Astrocyte (in vitro differentiated cells and primary cell): ENCODE results near the gene CCDC178. TPM values are rescaled to one million over a fixed set of nuclear protein-coding genes. Genes with fewer than 3 reads are reported as not detected.
A peak's percentile ranks its signal among the peaks of the same experiment; 100 is the strongest.

Source experiments
- DNase-seq: peaks from one replicate; pipeline ENCODE4 v3.0.0-alpha.2; 2010; ENCODE audit warnings: low read depth
- FAIRE-seq: peaks from 2 replicates; lab custom pipeline; 2011; peaks lifted over from hg19 to GRCh38; lab: Jason Lieb, UNC
- H2AFZ ChIP-seq: 2 replicates; pipeline ENCODE4 v1.6.0; 2012; ENCODE audit warnings: low read depth, low read length, inconsistent platforms
- H3K27ac ChIP-seq: 2 replicates; pipeline ENCODE4 v1.5.1; 2011; ENCODE audit warnings: low read depth, low read length, inconsistent platforms
- H3K27me3 ChIP-seq: 2 replicates; pipeline ENCODE4 v1.6.0; 2011; ENCODE audit warnings: low read length, inconsistent platforms; ENCODE audit not compliant: insufficient read depth
- H3K36me3 ChIP-seq: 2 replicates; pipeline ENCODE4 v1.5.1; 2011; ENCODE audit warnings: low read length, inconsistent platforms; ENCODE audit not compliant: insufficient read depth
- H3K4me1 ChIP-seq: 2 replicates; pipeline ENCODE4 v1.5.1; 2011; ENCODE audit warnings: low read length, inconsistent platforms; ENCODE audit not compliant: insufficient read depth
- H3K4me2 ChIP-seq: 2 replicates; pipeline ENCODE4 v1.6.0; 2012; ENCODE audit warnings: low read length, inconsistent platforms
- H3K4me3 ChIP-seq: 2 replicates; pipeline ENCODE4 v1.5.1; 2011; ENCODE audit warnings: low read depth, mild to moderate bottlenecking, low read length, inconsistent platforms; ENCODE audit not compliant: insufficient read depth
- H3K79me2 ChIP-seq: 2 replicates; pipeline ENCODE4 v1.6.0; 2012; ENCODE audit warnings: mild to moderate bottlenecking, low read length, inconsistent platforms; ENCODE audit not compliant: insufficient read depth
- H3K9ac ChIP-seq: 2 replicates; pipeline ENCODE4 v1.6.0; 2012; ENCODE audit warnings: mild to moderate bottlenecking, low read length, inconsistent platforms
- H3K9me3 ChIP-seq: 2 replicates; pipeline ENCODE4 v1.5.1; 2012; ENCODE audit warnings: low read depth, mild to moderate bottlenecking, low read length, inconsistent platforms; ENCODE audit not compliant: insufficient read depth
- H4K20me1 ChIP-seq: 2 replicates; pipeline ENCODE4 v1.6.0; 2012; ENCODE audit warnings: low read length, inconsistent platforms; ENCODE audit not compliant: insufficient read depth
- H3K27ac Mint-ChIP-seq: one replicate; pipeline ENCODE4 v1.8.0; 2021; ENCODE audit warnings: mild to moderate bottlenecking, mixed read lengths; ENCODE audit not compliant: unreplicated experiment
- H3K27me3 Mint-ChIP-seq: one replicate; pipeline ENCODE4 v1.8.0; 2021; ENCODE audit warnings: low read depth, mixed read lengths; ENCODE audit not compliant: unreplicated experiment
- H3K36me3 Mint-ChIP-seq: one replicate; pipeline ENCODE4 v1.8.0; 2021; ENCODE audit warnings: low read depth, mixed read lengths; ENCODE audit not compliant: unreplicated experiment
- H3K4me1 Mint-ChIP-seq: one replicate; pipeline ENCODE4 v1.8.0; 2021; ENCODE audit warnings: low read depth, mixed read lengths; ENCODE audit not compliant: unreplicated experiment
- H3K4me3 Mint-ChIP-seq: one replicate; pipeline ENCODE4 v1.8.0; 2021; ENCODE audit warnings: mild to moderate bottlenecking, moderate library complexity, mixed read lengths; ENCODE audit not compliant: unreplicated experiment
- H3K9me3 Mint-ChIP-seq: one replicate; pipeline ENCODE4 v1.8.0; 2021; ENCODE audit warnings: mild to moderate bottlenecking, mixed read lengths; ENCODE audit not compliant: unreplicated experiment
- EZH2 ChIP-seq: IDR thresholded peaks from 2 replicates; pipeline ENCODE4 v1.6.1; 2012; ENCODE audit warnings: mild to moderate bottlenecking, low read length, inconsistent platforms; ENCODE audit not compliant: insufficient read depth
- total RNA-seq: library from RNA; stranded (reverse); gene quantifications from 2 replicates; pipeline ENCODE4 v1.2.1, GENCODE V29; 2021
- TF ChIP-seq, protein P1 (sequence below): IDR thresholded peaks from 2 replicates; pipeline ENCODE4 v1.5.1; 2011; ENCODE audit warnings: low read depth, mild to moderate bottlenecking, inconsistent platforms, low read length, moderate library complexity; ENCODE audit not compliant: insufficient read depth

CCDC178 gene
- total RNA-seq, 1 donor from 2014 or later, result 0.30 TPM

DNA sequence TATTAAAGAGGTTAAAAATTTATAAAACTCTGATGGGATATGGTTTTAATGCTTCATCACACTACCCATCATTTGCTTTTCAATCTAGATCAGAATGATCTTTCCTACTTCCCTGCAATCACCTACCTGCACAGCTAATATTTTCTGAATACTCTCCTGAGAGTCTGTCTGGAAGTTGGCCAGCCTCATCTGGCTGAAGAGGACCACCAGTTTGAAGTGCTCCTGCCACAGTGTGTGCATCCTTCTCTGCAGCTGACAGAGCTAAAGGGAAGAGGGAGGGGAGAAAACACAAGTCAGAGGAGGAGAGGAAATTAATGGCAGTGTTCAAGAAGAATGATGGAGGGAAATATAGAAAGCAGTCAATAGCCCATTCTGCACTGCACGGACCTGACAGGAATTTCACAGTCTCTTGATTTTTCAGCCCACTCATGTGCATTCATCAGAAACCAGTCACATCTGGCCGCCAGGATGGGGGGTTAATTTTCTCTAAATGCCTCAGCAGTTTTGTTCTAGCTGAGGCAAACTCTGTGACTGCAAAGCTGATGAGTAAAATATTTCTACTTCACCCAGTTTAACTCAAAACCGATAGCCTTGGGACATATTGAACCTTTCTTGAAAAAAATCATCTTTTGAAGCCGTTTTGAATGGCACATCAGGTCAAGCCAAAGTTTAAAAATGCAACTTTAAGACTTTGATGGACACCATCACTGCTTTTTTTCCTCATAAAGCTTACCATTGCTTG, 465.9 kb downstream of the CCDC178 start:
- Histone ChIP-seq H3K9me3 (no peaks in the 10 kb centered on the region), H3K9ac (no peak overlapping the region), H3K4me1 (no peaks in the 10 kb centered on the region), H2AFZ (peak overlapping the region; percentile 9), H4K20me1 (no peaks in the 10 kb centered on the region), H3K79me2 (no peaks in the 10 kb centered on the region), H3K4me3 (no peak overlapping the region), H3K36me3 (no peaks in the 10 kb centered on the region), H3K27ac (no peak overlapping the region), H3K27me3 (no peaks in the 10 kb centered on the region), H3K4me2 (peak overlapping the region; percentile 51)
- DNase-seq (peak; percentile 6), FAIRE-seq (no peak)
- Mint-ChIP-seq H3K36me3 (no peaks in the 10 kb centered on the region), H3K9me3 (peaks cover 3% of the 10 kb centered on the region), H3K4me3 (no peak overlapping the region), H3K27me3 (no peaks in the 10 kb centered on the region), H3K27ac (no peak overlapping the region), H3K4me1 (peaks cover 4% of the 10 kb centered on the region)
- no peak for TF ChIP-seq EZH2
- TF ChIP-seq, protein P1, sequence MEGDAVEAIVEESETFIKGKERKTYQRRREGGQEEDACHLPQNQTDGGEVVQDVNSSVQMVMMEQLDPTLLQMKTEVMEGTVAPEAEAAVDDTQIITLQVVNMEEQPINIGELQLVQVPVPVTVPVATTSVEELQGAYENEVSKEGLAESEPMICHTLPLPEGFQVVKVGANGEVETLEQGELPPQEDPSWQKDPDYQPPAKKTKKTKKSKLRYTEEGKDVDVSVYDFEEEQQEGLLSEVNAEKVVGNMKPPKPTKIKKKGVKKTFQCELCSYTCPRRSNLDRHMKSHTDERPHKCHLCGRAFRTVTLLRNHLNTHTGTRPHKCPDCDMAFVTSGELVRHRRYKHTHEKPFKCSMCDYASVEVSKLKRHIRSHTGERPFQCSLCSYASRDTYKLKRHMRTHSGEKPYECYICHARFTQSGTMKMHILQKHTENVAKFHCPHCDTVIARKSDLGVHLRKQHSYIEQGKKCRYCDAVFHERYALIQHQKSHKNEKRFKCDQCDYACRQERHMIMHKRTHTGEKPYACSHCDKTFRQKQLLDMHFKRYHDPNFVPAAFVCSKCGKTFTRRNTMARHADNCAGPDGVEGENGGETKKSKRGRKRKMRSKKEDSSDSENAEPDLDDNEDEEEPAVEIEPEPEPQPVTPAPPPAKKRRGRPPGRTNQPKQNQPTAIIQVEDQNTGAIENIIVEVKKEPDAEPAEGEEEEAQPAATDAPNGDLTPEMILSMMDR, result no peak

DNA sequence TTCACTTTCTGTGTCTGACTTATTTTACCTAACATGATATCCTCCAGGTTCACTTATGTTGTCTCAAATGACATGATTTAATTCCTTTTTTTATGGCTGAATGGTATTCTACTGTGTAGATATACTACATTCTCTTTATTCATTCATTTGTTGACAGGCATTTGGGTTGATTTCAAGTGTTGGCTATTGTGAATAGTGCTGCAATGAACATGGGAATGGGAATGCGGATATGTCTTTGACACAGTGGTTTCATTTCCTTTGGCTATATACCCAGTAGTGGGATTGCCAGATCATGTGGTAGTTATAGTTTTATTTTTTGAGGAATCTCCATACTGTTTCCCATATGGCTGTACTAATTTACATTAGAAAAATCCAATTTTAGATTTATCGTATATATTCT, 472.3 kb downstream of the CCDC178 start:
- FAIRE-seq (no peak), DNase-seq (no peak)
- Histone ChIP-seq H3K4me1 (no peaks in the 10 kb centered on the region), H3K4me3 (no peak overlapping the region), H4K20me1 (no peaks in the 10 kb centered on the region), H3K36me3 (no peaks in the 10 kb centered on the region), H3K4me2 (no peak overlapping the region), H3K79me2 (no peaks in the 10 kb centered on the region), H3K9ac (no peak overlapping the region), H3K27me3 (no peaks in the 10 kb centered on the region), H3K9me3 (no peaks in the 10 kb centered on the region), H2AFZ (no peak overlapping the region), H3K27ac (no peak overlapping the region)
- Mint-ChIP-seq H3K4me1 (no peaks in the 10 kb centered on the region), H3K36me3 (no peaks in the 10 kb centered on the region), H3K4me3 (no peak overlapping the region), H3K27ac (no peak overlapping the region), H3K27me3 (no peaks in the 10 kb centered on the region), H3K9me3 (peaks cover 3% of the 10 kb centered on the region)
- TF ChIP-seq EZH2, result no peak
- TF ChIP-seq, protein P1, result no peak

DNA sequence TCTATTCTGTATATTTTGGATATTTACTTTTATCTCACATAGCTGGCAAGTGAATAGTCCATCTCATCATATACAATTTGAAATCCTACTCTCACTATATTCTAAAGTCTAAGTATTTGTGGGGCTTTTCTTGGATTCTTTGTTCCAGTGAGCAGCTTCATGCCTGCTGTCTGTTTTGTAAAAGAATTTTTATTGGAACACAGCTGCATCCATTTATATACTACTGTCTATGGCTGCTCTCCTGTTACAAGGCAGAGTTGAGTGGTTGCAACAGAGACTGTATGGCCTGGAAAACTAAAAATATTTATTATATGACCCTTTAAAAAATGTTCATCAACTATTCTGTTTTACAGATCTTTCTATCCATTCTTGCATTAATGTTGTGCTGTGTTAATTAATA, 474.4 kb downstream of the CCDC178 start:
- no peak overlapping the region for H3K4me3 Mint-ChIP-seq
- Histone ChIP-seq H3K36me3 (no peaks in the 10 kb centered on the region), H3K4me1 (no peaks in the 10 kb centered on the region), H4K20me1 (no peaks in the 10 kb centered on the region), H3K27ac (no peak overlapping the region), H3K4me3 (no peak overlapping the region), H3K27me3 (no peaks in the 10 kb centered on the region), H3K4me2 (no peak overlapping the region), H2AFZ (no peak overlapping the region), H3K9me3 (no peaks in the 10 kb centered on the region), H3K79me2 (no peaks in the 10 kb centered on the region), H3K9ac (no peak overlapping the region)
- no peaks in the 10 kb centered on the region for H3K27me3 Mint-ChIP-seq
- no peak overlapping the region for H3K27ac Mint-ChIP-seq
- peaks cover under 1% of the 10 kb centered on the region for H3K9me3 Mint-ChIP-seq
- FAIRE-seq, result no peak
- TF ChIP-seq, protein P1, result no peak
- TF ChIP-seq EZH2, result no peak
- H3K4me1 Mint-ChIP-seq, result no peaks in the 10 kb centered on the region
- no peak for DNase-seq
- H3K36me3 Mint-ChIP-seq, result no peaks in the 10 kb centered on the region
